BJ (cell line): ENCODE measurements around the gene ADRM1. TPM values are rescaled to one million over a fixed set of nuclear protein-coding genes. Genes with fewer than 3 reads are reported as not detected.

ENCODE experiments used
- CTCF ChIA-PET: fragments of 350-600 bp; formaldehyde crosslinking; extraction: SDS; loops from one replicate; lab custom pipeline; 2021; ENCODE audit warnings: antibody characterized with exemption, inconsistent platforms; lab: Yijun Ruan, JAX
- POLR2A ChIA-PET: fragments of 300-600 bp; sonication (Branson Sonifier 250); formaldehyde crosslinking; extraction: SDS; loops from one replicate; lab custom pipeline; 2021; ENCODE audit warnings: antibody characterized with exemption; lab: Charles Lee
- DNase-seq: peaks from one replicate; pipeline ENCODE4 v3.0.0-alpha.2; 2011; ENCODE audit warnings: low read depth
- H3K27me3 ChIP-seq: 2 replicates; pipeline ENCODE4 v1.6.0; 2011; ENCODE audit warnings: low read length; ENCODE audit not compliant: control insufficient read depth, insufficient read depth
- H3K36me3 ChIP-seq: 2 replicates; pipeline ENCODE4 v1.5.1; 2011; ENCODE audit warnings: low read length; ENCODE audit not compliant: control insufficient read depth, insufficient read depth
- H3K4me3 ChIP-seq: 2 replicates; pipeline ENCODE4 v1.5.1; 2011; ENCODE audit warnings: low read depth, mild to moderate bottlenecking, control low read depth, low read length
- CTCF ChIP-seq: IDR thresholded peaks from 2 replicates; pipeline ENCODE4 v1.5.1; 2011; ENCODE audit warnings: low read depth, mild to moderate bottlenecking, control low read depth, inconsistent platforms, low read length, moderate library complexity; ENCODE audit not compliant: insufficient read depth
- polyA plus RNA-seq: library from polyadenylated mRNA; depleted of rRNA; stranded (reverse); fragments of >200 nt; gene quantifications from 2 replicates; pipeline ENCODE4 v1.2.3, GENCODE V29; 2011

Gene ADRM1
- polyA plus RNA-seq, 1 experiment: 115 TPM

- TF ChIP-seq CTCF: no peak
- Histone ChIP-seq H3K4me3 (no peak overlapping the region), H3K36me3 (peaks cover 50% of the 10 kb centered on the region), H3K27me3 (no peaks in the 10 kb centered on the region)
- ChIA-PET POLR2A (no interaction called here), CTCF (interaction anchor here (0.6 to 0.7 kb wide), 2 partner anchors 280 to 1018 kb away, joined by 3 to 5 read pairs; no protein-coding TSS in a partner anchor)
- DNase-seq: no peak
Measured at GRCh38 chr20:62276439-62276838, 26.4 kb upstream of the ADRM1 start.

- ChIA-PET CTCF (interaction anchor here (0.7 kb wide), 1 partner anchor 1017 kb away, joined by 3 read pairs; no protein-coding TSS in a partner anchor), POLR2A (no interaction called here)
- DNase-seq: no peak
- peaks cover 51% of the 10 kb centered on the region for H3K36me3 ChIP-seq
- H3K4me3 ChIP-seq: no peak overlapping the region
- H3K27me3 ChIP-seq: no peaks in the 10 kb centered on the region
- TF ChIP-seq CTCF: no peak
Measured at GRCh38 chr20:62277253-62277652, 25.5 kb upstream of the ADRM1 start.

GRCh38 chr20:62280303-62280702 is 22.5 kb upstream of the ADRM1 start:
- H3K4me3 ChIP-seq: no peak overlapping the region
- H3K36me3 ChIP-seq: peaks cover 39% of the 10 kb centered on the region
- H3K27me3 ChIP-seq: no peaks in the 10 kb centered on the region
- POLR2A ChIA-PET: no interaction called here
- no peak for TF ChIP-seq CTCF
- CTCF ChIA-PET: interaction anchor here (0.9 to 1.6 kb wide), 2 partner anchors 8 to 13 kb away, joined by 3 to 5 read pairs; no protein-coding TSS in a partner anchor
- no peak for DNase-seq

GRCh38 chr20:62281161-62281933 is 21.4 kb upstream of the ADRM1 start:
- Histone ChIP-seq H3K27me3 (no peaks in the 10 kb centered on the region), H3K36me3 (peaks cover 43% of the 10 kb centered on the region), H3K4me3 (no peak overlapping the region)
- ChIA-PET POLR2A (no interaction called here), CTCF (interaction anchor here (0.9 kb wide), 1 partner anchor 9 kb away, joined by 3 read pairs; no protein-coding TSS in a partner anchor)
- no peak for TF ChIP-seq CTCF
- no peak for DNase-seq

GRCh38 chr20:62282103-62282502 is 20.7 kb upstream of the ADRM1 start:
- no peak for DNase-seq
- H3K27me3 ChIP-seq: no peaks in the 10 kb centered on the region
- POLR2A ChIA-PET: no interaction called here
- no peak for TF ChIP-seq CTCF
- CTCF ChIA-PET: no interaction called here
- no peak overlapping the region for H3K4me3 ChIP-seq
- peaks cover 48% of the 10 kb centered on the region for H3K36me3 ChIP-seq
